HepG2 (cell line): ENCODE data around the gene SLCO4A1. TPM values are rescaled to one million over a fixed set of nuclear protein-coding genes. Genes with fewer than 3 reads are reported as not detected.

Experiments
- EZH2 ChIP-seq: conservative IDR thresholded peaks from 2 replicates; pipeline ENCODE4 v1.6.1; 2012; ENCODE audit warnings: mild to moderate bottlenecking, low read depth, low read length, moderate library complexity
- GABPA ChIP-seq, 2 experiments: IDR thresholded peaks; 2 replicates each; pipeline ENCODE4 v1.6.1; 2011 to 2016; ENCODE audit warnings: low read depth in 2 of 2, low read length in 1 of 2, missing biosample characterization in 1 of 2, missing genetic modification characterization in 1 of 2
- GATAD1 ChIP-seq: IDR thresholded peaks from 2 replicates; pipeline ENCODE4 v1.6.1; 2016; ENCODE audit warnings: missing genetic modification reagents, missing compliant biosample characterization
- KDM3A ChIP-seq: IDR thresholded peaks from 2 replicates; pipeline ENCODE4 v1.6.1; 2018; ENCODE audit warnings: low read depth, missing compliant biosample characterization
- LCORL ChIP-seq, 2 experiments: fragments of 450-650 bp in 1 of 2; sonication (generic) in 1 of 2; formaldehyde crosslinking in 1 of 2; IDR thresholded peaks; 2 replicates each; pipeline versions ENCODE4 v1.5.0 to v1.6.1; 2017 to 2020; ENCODE audit warnings: antibody characterized with exemption in 1 of 2, missing genetic modification reagents in 1 of 2
- MATR3 ChIP-seq: sonication (generic); formaldehyde crosslinking; IDR thresholded peaks from 2 replicates; pipeline ENCODE4 v1.4.0; 2020; ENCODE audit warnings: missing genetic modification reagents
- MBD4 ChIP-seq: IDR thresholded peaks from 2 replicates; pipeline ENCODE4 v1.6.1; 2012; ENCODE audit warnings: low read length, inconsistent platforms, borderline replicate concordance
- NAIF1 ChIP-seq: sonication (generic); formaldehyde crosslinking; IDR thresholded peaks from 2 replicates; pipeline ENCODE4 v1.5.0; 2020; ENCODE audit warnings: mild to moderate bottlenecking, missing genetic modification reagents, borderline replicate concordance
- NFIB ChIP-seq: sonication (generic); formaldehyde crosslinking; IDR thresholded peaks from 2 replicates; pipeline ENCODE4 v1.9.0; 2021; ENCODE audit warnings: missing genetic modification reagents, mild to moderate bottlenecking, borderline replicate concordance
- NR2F1 ChIP-seq, 2 experiments: fragments of 450-650 bp in 1 of 2; formaldehyde crosslinking in 1 of 2; IDR thresholded peaks; 2 replicates each; pipeline versions ENCODE4 v1.5.0 to v1.6.1; 2016 to 2020; ENCODE audit warnings: mild to moderate bottlenecking in 1 of 2, missing compliant biosample characterization in 1 of 2, missing genetic modification reagents in 1 of 2, moderate library complexity in 1 of 2
- NR3C1 ChIP-seq: sonication (generic); formaldehyde crosslinking; IDR thresholded peaks from 2 replicates; pipeline ENCODE4 v1.4.0; 2020; ENCODE audit warnings: missing genetic modification reagents
- SOX13 ChIP-seq, 3 experiments: fragments of 450-650 bp in 1 of 3; sonication (generic) in 1 of 3; formaldehyde crosslinking in 1 of 3; IDR thresholded peaks in 2 of 3; conservative IDR thresholded peaks in 1 of 3; 2 replicates each; pipeline versions ENCODE4 v1.5.0 to v1.6.1; 2016 to 2020; ENCODE audit warnings: antibody characterized with exemption in 1 of 3, mild to moderate bottlenecking in 1 of 3, missing compliant biosample characterization in 1 of 3, missing genetic modification reagents in 1 of 3, moderate library complexity in 1 of 3
- TEAD2 ChIP-seq: sonication (generic); formaldehyde crosslinking; IDR thresholded peaks from 2 replicates; pipeline ENCODE4 v1.9.0; 2021; ENCODE audit warnings: missing genetic modification reagents
- YEATS2 ChIP-seq: sonication (generic); formaldehyde crosslinking; IDR thresholded peaks from 2 replicates; pipeline ENCODE4 v1.4.0; 2020; ENCODE audit warnings: missing genetic modification reagents, borderline replicate concordance
- ZFAT ChIP-seq: sonication (generic); formaldehyde crosslinking; conservative IDR thresholded peaks from 2 replicates; pipeline ENCODE4 v1.8.1; 2023; ENCODE audit warnings: missing genetic modification reagents, inconsistent platforms
- ZFP62 ChIP-seq: sonication (generic); formaldehyde crosslinking; IDR thresholded peaks from 2 replicates; pipeline ENCODE4 v1.4.0; 2020; ENCODE audit warnings: missing genetic modification reagents
- ZFP90 ChIP-seq: sonication (generic); formaldehyde crosslinking; IDR thresholded peaks from 2 replicates; pipeline ENCODE4 v1.8.0; 2022; ENCODE audit warnings: missing genetic modification reagents, mild to moderate bottlenecking, inconsistent platforms, borderline replicate concordance
- ZNF12 ChIP-seq: sonication (generic); formaldehyde crosslinking; IDR thresholded peaks from 2 replicates; pipeline ENCODE4 v1.5.0; 2020; ENCODE audit warnings: missing genetic modification reagents
- ZNF264 ChIP-seq: sonication (generic); formaldehyde crosslinking; IDR thresholded peaks from 2 replicates; pipeline ENCODE4 v1.4.0; 2020; ENCODE audit warnings: missing genetic modification reagents
- ZNF282 ChIP-seq: fragments of 450-650 bp; IDR thresholded peaks from 2 replicates; pipeline ENCODE4 v1.6.1; 2018; ENCODE audit not compliant: partially characterized antibody
- ZNF383 ChIP-seq: sonication (generic); formaldehyde crosslinking; IDR thresholded peaks from 2 replicates; pipeline ENCODE4 v1.4.0; 2020; ENCODE audit warnings: missing genetic modification reagents, mild to moderate bottlenecking, borderline replicate concordance
- ZNF572 ChIP-seq: sonication (generic); formaldehyde crosslinking; IDR thresholded peaks from 2 replicates; pipeline ENCODE4 v1.5.1; 2020; ENCODE audit warnings: mild to moderate bottlenecking, missing genetic modification reagents
- polyA plus RNA-seq, 8 experiments: library from polyadenylated mRNA; depleted of rRNA in 3 of 8; stranded (reverse) in 7 of 8; unstranded in 1 of 8; fragments of >200 nt; fragmentation: Illumina TruSeq in 4 of 8; extraction: Trizol in 4 of 8; gene quantifications; 2 replicates each; pipeline versions ENCODE4 v1.2.1 to v1.2.3, GENCODE V29; 2011 to 2016; ENCODE audit warnings: low read depth in 4 of 8, missing spikeins in 1 of 8, mixed read lengths in 1 of 8; ENCODE audit not compliant: insufficient read depth in 1 of 8
- total RNA-seq, 5 experiments: library from RNA; depleted of rRNA; stranded (reverse); fragments of >200 nt; fragmentation: Illumina TruSeq; extraction: Trizol; gene quantifications; 2 replicates each; pipeline ENCODE4 v1.2.3, GENCODE V29; 2016; ENCODE audit warnings: low read depth in 1 of 5
- TF ChIP-seq, protein P1 (sequence below): sonication (generic); formaldehyde crosslinking; IDR thresholded peaks from 2 replicates; pipeline ENCODE4 v1.4.0; 2020; ENCODE audit warnings: mild to moderate bottlenecking, missing genetic modification reagents
- TF ChIP-seq, protein P2 (sequence below): sonication (generic); formaldehyde crosslinking; IDR thresholded peaks from 2 replicates; pipeline ENCODE4 v1.4.0; 2020; ENCODE audit warnings: low read depth, mild to moderate bottlenecking, missing genetic modification reagents
- TF ChIP-seq, protein P3 (sequence below): sonication (generic); formaldehyde crosslinking; IDR thresholded peaks from 2 replicates; pipeline ENCODE4 v1.4.0; 2020; ENCODE audit warnings: missing genetic modification reagents, borderline replicate concordance

SLCO4A1 gene
- total and polyA plus RNA-seq, 2 of the 13 experiments (the other 11 are each of a cell fraction or from before 2014, with no cell fraction given) = 55.5 to 112 TPM

DNA sequence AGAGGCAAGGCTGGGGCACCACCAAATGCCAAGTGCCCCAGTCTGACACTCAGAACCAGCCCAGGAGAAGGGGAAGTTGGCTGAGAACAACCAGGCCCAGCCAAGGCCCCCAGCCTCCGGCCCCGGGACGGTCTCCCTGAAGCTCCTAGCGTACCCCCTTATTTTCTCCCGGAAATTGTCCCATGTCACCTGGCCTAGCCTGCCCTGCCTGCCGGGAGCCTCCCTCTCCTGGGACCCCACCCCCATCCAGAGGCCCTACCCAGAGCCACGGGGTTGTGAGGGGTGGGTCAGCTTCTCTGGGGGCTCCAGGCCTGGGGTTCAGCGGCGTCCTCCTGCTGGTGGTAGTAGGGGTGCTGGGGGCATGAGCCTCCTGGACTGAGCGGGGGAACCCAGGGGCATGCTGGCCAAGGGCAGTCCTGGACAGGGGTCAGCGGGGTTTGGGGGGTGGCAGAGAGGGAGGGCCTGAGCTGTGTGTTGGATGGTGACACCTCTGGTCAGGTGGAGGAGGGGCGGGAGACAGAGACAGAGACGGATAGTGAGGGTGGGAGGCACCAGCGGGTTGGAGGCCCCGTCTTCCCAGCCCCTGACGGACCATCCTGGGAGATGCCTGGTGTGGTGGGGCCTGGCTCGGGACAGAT, 7.9 kb upstream of the SLCO4A1 start (continued):
- TF ChIP-seq NFIB (CRISPR knock-in tag) = no peak
- TF ChIP-seq NAIF1 (CRISPR knock-in tag) = no peak
- no peak for TF ChIP-seq GATAD1 (CRISPR knock-in tag)
- no peak for TF ChIP-seq TEAD2 (CRISPR knock-in tag)
- TF ChIP-seq GABPA (IDR thresholded peaks at IDR 0.05; ENCODE audit: low read depth, low read length) = no peak
- TF ChIP-seq GABPA (CRISPR knock-in tag; IDR thresholded peaks at IDR 0.05; ENCODE audit: low read depth) = no peak
- TF ChIP-seq YEATS2 (CRISPR knock-in tag) = no peak
- TF ChIP-seq, protein P1, sequence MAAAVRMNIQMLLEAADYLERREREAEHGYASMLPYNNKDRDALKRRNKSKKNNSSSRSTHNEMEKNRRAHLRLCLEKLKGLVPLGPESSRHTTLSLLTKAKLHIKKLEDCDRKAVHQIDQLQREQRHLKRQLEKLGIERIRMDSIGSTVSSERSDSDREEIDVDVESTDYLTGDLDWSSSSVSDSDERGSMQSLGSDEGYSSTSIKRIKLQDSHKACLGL = 0 out of 2 replicates have a peak, but pooled peaks have one; percentile 19
- TF ChIP-seq LCORL (IDR thresholded peaks at IDR 0.05) = no peak
- TF ChIP-seq LCORL (CRISPR knock-in tag; IDR thresholded peaks at IDR 0.05) = no peak
- TF ChIP-seq KDM3A = no peak
- no peak for TF ChIP-seq MATR3
- TF ChIP-seq ZNF12 = no peak
- no peak for TF ChIP-seq ZFP62
- no peak for TF ChIP-seq ZNF264 (CRISPR knock-in tag)
- TF ChIP-seq, protein P2, sequence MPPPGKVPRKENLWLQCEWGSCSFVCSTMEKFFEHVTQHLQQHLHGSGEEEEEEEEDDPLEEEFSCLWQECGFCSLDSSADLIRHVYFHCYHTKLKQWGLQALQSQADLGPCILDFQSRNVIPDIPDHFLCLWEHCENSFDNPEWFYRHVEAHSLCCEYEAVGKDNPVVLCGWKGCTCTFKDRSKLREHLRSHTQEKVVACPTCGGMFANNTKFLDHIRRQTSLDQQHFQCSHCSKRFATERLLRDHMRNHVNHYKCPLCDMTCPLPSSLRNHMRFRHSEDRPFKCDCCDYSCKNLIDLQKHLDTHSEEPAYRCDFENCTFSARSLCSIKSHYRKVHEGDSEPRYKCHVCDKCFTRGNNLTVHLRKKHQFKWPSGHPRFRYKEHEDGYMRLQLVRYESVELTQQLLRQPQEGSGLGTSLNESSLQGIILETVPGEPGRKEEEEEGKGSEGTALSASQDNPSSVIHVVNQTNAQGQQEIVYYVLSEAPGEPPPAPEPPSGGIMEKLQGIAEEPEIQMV (CRISPR knock-in tag) = no peak
- no peak for TF ChIP-seq MBD4
- 0 out of 2 replicates have a peak, but pooled peaks have one; percentile 10 for TF ChIP-seq ZNF572 (CRISPR knock-in tag)
- TF ChIP-seq EZH2 = no peak
- TF ChIP-seq ZFP90 = no peak
- no peak for TF ChIP-seq NR2F1 (CRISPR knock-in tag; IDR thresholded peaks at IDR 0.05)
- TF ChIP-seq, protein P3, sequence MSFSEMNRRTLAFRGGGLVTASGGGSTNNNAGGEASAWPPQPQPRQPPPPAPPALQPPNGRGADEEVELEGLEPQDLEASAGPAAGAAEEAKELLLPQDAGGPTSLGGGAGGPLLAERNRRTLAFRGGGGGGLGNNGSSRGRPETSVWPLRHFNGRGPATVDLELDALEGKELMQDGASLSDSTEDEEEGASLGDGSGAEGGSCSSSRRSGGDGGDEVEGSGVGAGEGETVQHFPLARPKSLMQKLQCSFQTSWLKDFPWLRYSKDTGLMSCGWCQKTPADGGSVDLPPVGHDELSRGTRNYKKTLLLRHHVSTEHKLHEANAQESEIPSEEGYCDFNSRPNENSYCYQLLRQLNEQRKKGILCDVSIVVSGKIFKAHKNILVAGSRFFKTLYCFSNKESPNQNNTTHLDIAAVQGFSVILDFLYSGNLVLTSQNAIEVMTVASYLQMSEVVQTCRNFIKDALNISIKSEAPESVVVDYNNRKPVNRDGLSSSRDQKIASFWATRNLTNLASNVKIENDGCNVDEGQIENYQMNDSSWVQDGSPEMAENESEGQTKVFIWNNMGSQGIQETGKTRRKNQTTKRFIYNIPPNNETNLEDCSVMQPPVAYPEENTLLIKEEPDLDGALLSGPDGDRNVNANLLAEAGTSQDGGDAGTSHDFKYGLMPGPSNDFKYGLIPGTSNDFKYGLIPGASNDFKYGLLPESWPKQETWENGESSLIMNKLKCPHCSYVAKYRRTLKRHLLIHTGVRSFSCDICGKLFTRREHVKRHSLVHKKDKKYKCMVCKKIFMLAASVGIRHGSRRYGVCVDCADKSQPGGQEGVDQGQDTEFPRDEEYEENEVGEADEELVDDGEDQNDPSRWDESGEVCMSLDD (CRISPR knock-in tag) = no peak
- TF ChIP-seq NR3C1 (CRISPR knock-in tag) = no peak
- TF ChIP-seq ZNF282 = no peak
- no peak for TF ChIP-seq ZFAT (CRISPR knock-in tag)
- no peak for TF ChIP-seq ZNF383
- 0 out of 2 replicates have a peak, but pooled peaks have one; percentile 8 for TF ChIP-seq SOX13 (IDR thresholded peaks at IDR 0.05)
- TF ChIP-seq SOX13 (CRISPR knock-in tag; conservative IDR thresholded peaks at IDR 0.05 in 1 of 2, IDR thresholded peaks at IDR 0.05 in 1 of 2) = no peak
